Ishikawa (cell line): Measurements from ENCODE around the gene TPSAB1.

Experiments used
- CEBPB ChIP-seq: IDR thresholded peaks from 2 replicates; pipeline ENCODE4 v1.6.1; 2012
- CREB1 ChIP-seq: IDR thresholded peaks from 2 replicates; pipeline ENCODE4 v1.6.1; 2012; ENCODE audit warnings: low read depth
- EGR1 ChIP-seq: IDR thresholded peaks from 2 replicates; pipeline ENCODE4 v1.6.1; 2012
- EP300 ChIP-seq: IDR thresholded peaks from 2 replicates; pipeline ENCODE4 v1.6.1; 2012; ENCODE audit warnings: borderline replicate concordance
- FOXM1 ChIP-seq: IDR thresholded peaks from 2 replicates; pipeline ENCODE4 v1.6.1; 2012; ENCODE audit warnings: low read depth, borderline replicate concordance
- NFIC ChIP-seq: IDR thresholded peaks from 2 replicates; pipeline ENCODE4 v1.6.1; 2012
- RAD21 ChIP-seq: IDR thresholded peaks from 2 replicates; pipeline ENCODE4 v1.6.1; 2012; ENCODE audit warnings: low read depth
- TAF1 ChIP-seq: IDR thresholded peaks from 2 replicates; pipeline ENCODE4 v1.6.1; 2012; ENCODE audit warnings: low read depth, mild to moderate bottlenecking
- TCF12 ChIP-seq: IDR thresholded peaks from 2 replicates; pipeline ENCODE4 v1.6.1; 2012; ENCODE audit warnings: low read depth
- TEAD4 ChIP-seq: IDR thresholded peaks from 2 replicates; pipeline ENCODE4 v1.6.1; 2012
- YY1 ChIP-seq: IDR thresholded peaks from 2 replicates; pipeline ENCODE4 v1.6.1; 2012; ENCODE audit warnings: low read depth
- ZBTB7A ChIP-seq: IDR thresholded peaks from 2 replicates; pipeline ENCODE4 v1.6.1; 2012; ENCODE audit warnings: low read depth
- TF ChIP-seq, protein P1 (sequence below): IDR thresholded peaks from 2 replicates; pipeline ENCODE4 v1.6.1; 2012
- TF ChIP-seq, protein P2 (sequence below): IDR thresholded peaks from 2 replicates; pipeline ENCODE4 v1.6.1; 2012; ENCODE audit warnings: low read depth, mild to moderate bottlenecking
- TF ChIP-seq, protein P3 (sequence below): IDR thresholded peaks from 2 replicates; pipeline ENCODE4 v1.6.1; 2012

TPSAB1 gene

DNA sequence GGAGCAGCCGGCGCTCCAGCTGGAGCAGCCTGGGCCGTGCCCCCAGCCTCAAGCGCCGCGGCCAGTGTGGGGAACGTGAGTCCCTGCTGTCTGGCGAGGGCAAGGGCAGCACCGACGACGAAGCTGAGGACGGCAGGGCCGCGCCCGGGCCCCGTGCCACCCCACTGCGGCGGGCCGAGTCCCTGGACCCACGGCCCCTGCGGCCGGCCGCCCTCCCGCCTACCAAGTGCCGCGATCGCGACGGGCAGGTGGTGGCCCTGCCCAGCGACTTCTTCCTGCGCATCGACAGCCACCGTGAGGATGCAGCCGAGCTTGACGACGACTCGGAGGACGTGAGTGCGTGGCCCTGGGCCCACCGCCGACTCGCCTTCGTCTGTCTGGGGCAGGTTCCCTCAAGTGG is 31.4 kb upstream of the TPSAB1 start:
- TF ChIP-seq EGR1 (no peak), TAF1 (no peak), EP300 (no peak), CEBPB (no peak), YY1 (no peak), TEAD4 (no peak), TCF12 (no peak), CREB1 (no peak), NFIC (no peak), ZBTB7A (no peak), RAD21 (no peak), FOXM1 (no peak)
- TF ChIP-seq, protein P1, sequence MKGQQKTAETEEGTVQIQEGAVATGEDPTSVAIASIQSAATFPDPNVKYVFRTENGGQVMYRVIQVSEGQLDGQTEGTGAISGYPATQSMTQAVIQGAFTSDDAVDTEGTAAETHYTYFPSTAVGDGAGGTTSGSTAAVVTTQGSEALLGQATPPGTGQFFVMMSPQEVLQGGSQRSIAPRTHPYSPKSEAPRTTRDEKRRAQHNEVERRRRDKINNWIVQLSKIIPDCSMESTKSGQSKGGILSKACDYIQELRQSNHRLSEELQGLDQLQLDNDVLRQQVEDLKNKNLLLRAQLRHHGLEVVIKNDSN = no peak
- TF ChIP-seq, protein P2, sequence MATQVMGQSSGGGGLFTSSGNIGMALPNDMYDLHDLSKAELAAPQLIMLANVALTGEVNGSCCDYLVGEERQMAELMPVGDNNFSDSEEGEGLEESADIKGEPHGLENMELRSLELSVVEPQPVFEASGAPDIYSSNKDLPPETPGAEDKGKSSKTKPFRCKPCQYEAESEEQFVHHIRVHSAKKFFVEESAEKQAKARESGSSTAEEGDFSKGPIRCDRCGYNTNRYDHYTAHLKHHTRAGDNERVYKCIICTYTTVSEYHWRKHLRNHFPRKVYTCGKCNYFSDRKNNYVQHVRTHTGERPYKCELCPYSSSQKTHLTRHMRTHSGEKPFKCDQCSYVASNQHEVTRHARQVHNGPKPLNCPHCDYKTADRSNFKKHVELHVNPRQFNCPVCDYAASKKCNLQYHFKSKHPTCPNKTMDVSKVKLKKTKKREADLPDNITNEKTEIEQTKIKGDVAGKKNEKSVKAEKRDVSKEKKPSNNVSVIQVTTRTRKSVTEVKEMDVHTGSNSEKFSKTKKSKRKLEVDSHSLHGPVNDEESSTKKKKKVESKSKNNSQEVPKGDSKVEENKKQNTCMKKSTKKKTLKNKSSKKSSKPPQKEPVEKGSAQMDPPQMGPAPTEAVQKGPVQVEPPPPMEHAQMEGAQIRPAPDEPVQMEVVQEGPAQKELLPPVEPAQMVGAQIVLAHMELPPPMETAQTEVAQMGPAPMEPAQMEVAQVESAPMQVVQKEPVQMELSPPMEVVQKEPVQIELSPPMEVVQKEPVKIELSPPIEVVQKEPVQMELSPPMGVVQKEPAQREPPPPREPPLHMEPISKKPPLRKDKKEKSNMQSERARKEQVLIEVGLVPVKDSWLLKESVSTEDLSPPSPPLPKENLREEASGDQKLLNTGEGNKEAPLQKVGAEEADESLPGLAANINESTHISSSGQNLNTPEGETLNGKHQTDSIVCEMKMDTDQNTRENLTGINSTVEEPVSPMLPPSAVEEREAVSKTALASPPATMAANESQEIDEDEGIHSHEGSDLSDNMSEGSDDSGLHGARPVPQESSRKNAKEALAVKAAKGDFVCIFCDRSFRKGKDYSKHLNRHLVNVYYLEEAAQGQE = no peak
- TF ChIP-seq, protein P3, sequence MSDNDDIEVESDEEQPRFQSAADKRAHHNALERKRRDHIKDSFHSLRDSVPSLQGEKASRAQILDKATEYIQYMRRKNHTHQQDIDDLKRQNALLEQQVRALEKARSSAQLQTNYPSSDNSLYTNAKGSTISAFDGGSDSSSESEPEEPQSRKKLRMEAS = no peak

DNA sequence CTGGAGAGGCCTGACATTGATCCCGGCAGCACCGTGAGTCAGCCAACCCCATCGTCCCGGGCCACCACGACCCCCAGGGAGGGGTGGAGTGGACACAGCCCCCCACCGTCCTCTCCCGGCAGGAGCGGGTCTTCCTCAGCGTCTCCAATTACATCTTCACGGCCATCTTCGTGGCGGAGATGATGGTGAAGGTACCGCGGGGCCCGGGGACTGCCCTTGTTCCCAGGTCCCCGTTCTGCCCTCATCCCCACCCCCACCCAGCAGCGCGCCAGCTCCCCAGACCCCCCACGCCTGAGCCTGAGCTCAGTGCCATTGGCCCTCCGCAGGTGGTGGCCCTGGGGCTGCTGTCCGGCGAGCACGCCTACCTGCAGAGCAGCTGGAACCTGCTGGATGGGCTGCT is 30.0 kb upstream of the TPSAB1 start:
- no peak for TF ChIP-seq ZBTB7A
- TF ChIP-seq, protein P1 = 0 out of 2 replicates have a peak, but pooled peaks have one; percentile 7

DNA sequence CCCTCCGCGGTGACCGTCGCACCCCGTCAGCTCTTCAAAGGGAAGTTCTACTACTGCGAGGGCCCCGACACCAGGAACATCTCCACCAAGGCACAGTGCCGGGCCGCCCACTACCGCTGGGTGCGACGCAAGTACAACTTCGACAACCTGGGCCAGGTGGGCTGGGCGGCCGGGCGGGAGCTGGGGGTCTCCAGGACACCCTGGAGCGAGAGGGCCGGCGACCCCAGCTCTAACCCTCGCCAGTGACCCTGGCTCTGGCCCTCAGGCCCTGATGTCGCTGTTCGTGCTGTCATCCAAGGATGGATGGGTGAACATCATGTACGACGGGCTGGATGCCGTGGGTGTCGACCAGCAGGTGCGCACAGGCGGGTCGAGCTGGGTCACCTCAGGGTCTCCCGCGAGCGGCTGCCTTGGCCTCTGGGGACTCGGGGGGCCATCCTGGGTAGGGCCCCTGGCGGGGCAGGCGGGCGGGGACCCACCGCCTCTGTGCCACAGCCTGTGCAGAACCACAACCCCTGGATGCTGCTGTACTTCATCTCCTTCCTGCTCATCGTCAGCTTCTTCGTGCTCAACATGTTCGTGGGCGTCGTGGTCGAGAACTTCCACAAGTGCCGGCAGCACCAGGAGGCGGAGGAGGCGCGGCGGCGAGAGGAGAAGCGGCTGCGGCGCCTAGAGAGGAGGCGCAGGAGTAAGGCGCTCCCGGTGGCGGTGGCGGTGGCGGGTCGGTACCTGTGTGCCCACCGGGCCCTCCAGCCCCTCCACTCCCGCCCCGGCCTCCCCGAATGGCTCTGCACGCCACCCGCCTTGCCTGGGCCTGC is 28.8 kb upstream of the TPSAB1 start:
- TF ChIP-seq EP300 (no peak), TCF12 (no peak), CEBPB (no peak), EGR1 (no peak), NFIC (no peak), TEAD4 (no peak), ZBTB7A (no peak), CREB1 (no peak), RAD21 (no peak), FOXM1 (no peak)
- TF ChIP-seq, protein P3 = no peak
- TF ChIP-seq, protein P2 = no peak

DNA sequence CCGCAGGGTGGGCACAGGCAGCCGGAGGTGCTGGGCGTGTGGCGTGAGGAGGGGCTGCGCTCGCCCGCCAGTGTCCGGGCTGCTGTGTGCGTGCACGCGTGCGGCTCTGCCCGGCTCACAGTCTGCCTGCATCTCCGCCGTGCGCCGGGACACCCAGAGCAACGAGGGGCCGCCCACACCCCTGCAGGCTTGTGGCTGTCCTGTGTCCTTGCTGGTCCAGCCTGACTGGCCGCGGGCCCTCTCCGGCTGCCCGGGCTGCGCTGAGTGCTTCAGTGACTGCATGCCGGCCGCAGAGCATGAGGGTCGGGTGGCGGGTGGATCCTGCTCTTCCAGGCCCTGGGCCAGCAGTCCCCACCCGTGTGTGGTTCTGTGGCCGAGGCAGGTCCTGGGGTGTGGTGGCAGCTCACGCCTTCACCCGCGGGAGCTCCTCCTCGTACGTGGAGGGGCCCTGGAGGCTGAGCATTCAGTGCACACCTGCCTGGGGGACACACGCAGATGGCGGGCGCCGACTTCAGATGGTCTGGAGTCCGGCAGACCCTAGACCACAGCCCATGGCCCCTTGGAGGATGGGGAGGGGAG is 27.8 kb upstream of the TPSAB1 start:
- TF ChIP-seq FOXM1 (no peak), CEBPB (no peak)

DNA sequence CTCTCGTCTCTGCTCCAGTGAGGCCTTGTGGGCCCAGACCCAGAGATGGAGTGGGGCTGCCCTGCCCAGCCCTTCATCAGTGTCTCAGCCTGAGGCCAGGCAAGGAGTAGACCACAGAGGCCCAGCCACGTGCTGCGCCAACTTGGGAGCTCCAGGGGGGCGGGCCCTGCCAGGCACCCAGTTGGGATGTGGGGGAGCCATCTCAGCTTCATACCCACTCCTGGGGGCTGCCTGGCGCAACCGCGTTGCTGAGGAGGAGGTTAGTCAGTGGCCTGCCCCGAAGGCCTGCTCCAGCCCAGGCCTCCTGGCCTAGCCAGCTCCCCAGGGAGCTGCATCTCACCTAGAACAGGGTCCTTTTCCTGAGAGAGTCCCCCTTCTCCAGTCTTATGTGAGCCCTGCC is 27.3 kb upstream of the TPSAB1 start:
- TF ChIP-seq YY1 (no peak), CREB1 (no peak)

DNA sequence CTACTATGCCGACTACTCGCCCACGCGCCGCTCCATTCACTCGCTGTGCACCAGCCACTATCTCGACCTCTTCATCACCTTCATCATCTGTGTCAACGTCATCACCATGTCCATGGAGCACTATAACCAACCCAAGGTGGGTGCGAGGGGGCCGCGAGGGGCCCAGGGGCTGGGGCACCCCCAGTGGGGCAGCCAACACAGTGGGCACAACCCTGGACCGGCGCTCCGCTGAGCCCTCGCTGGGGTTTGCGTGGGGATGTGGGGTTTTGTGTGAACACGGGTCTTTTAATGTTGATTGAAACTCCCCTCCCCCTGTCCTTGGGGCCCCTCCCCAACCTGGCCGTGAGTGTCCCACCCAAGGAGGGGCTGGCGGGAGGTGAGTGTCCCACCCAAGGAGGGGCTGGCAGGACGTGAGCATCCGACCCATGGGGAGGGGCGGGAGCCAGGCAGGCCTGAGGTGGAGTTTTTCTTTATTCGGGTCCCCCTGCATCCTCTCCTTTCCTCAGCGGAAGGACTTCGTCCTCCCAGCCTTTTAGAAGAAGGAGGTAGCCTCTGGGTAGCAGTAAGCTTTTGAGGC is 26.6 kb upstream of the TPSAB1 start:
- TF ChIP-seq YY1 (no peak), TEAD4 (no peak), EGR1 (no peak), TCF12 (no peak), RAD21 (no peak), EP300 (no peak), ZBTB7A (no peak), FOXM1 (no peak)
- TF ChIP-seq, protein P2 = no peak
